HCT116 (cell line): ENCODE results near the gene CACNB2. TPM values are rescaled to one million over a fixed set of nuclear protein-coding genes. Genes with fewer than 3 reads are reported as not detected.

Experiments
- ATAC-seq: fragments of 200-7000 bp; cut with Tn5 transposase; 2 replicates; pipeline ENCODE4 v1.9.1; 2020; ENCODE audit warnings: mild to moderate bottlenecking, moderate library complexity
- BruUV-seq: library from RNA; stranded (reverse); fragments of 400-500 nt; replicated peaks from 2 replicates; lab custom pipeline; 2021; lab: Mats Ljungman, UMichigan
- CTCF ChIA-PET: fragments of 300-600 bp; sonication (Branson Sonifier 250); formaldehyde crosslinking; loops from one replicate; lab custom pipeline; 2021; ENCODE audit warnings: antibody characterized with exemption; lab: Charles Lee
- POLR2A ChIA-PET: fragments of 300-600, 350-600 bp; sonication (Branson Sonifier 250); formaldehyde crosslinking; loops from one replicate; lab custom pipeline; 2021; ENCODE audit warnings: antibody characterized with exemption; lab: Charles Lee
- RAD21 ChIA-PET, 2 experiments: fragments of 300-600 bp; sonication (Branson Sonifier 250); formaldehyde crosslinking; loops; one replicate each; lab custom pipeline; 2023; ENCODE audit warnings: low total read pairs in 2 of 2; ENCODE audit not compliant: uncharacterized antibody in 2 of 2, unreplicated experiment in 2 of 2, low non-redundant PET in 1 of 2; lab: Charles Lee
- DNase-seq: peaks from one replicate; pipeline ENCODE4 v3.0.0-alpha.2; 2010; ENCODE audit warnings: low read depth, low spot score
- H2AFZ ChIP-seq: fragments of 200-600 bp; shearing (Covaris generic), sonication (generic); 2 replicates; pipeline ENCODE4 v1.6.1; 2017; ENCODE audit warnings: low read depth, mixed run types, mixed read lengths, antibody characterized with exemption, low read length; ENCODE audit not compliant: poor library complexity, severe bottlenecking
- H3K27ac ChIP-seq: 2 replicates; pipeline ENCODE4 v1.5.1; 2012; ENCODE audit warnings: low read depth, low read length
- H3K27me3 ChIP-seq: fragments of 200-600 bp; sonication (generic); 2 replicates; pipeline ENCODE4 v1.6.1; 2016; ENCODE audit warnings: mixed run types, low read length, mixed read lengths; ENCODE audit not compliant: insufficient read depth
- H3K36me3 ChIP-seq, 2 experiments: fragments of 200-500 bp in 1 of 2; fragments of 200-600 bp in 1 of 2; sonication (Bioruptor generic) in 1 of 2; sonication (generic) in 1 of 2; 2 replicates each; pipeline versions ENCODE4 v1.5.1 to v1.6.1; 2014 to 2016; ENCODE audit warnings: low read length in 2 of 2, inconsistent platforms in 1 of 2, mixed read lengths in 1 of 2, mixed run types in 1 of 2; ENCODE audit not compliant: insufficient read depth in 2 of 2, control insufficient read depth in 1 of 2
- H3K4me1 ChIP-seq, 2 experiments: fragments of 200-600 bp in 1 of 2; sonication (generic) in 1 of 2; 2 replicates each; pipeline versions ENCODE4 v1.5.1 to v1.6.1; 2012 to 2017; ENCODE audit warnings: low read length in 2 of 2, inconsistent platforms in 1 of 2, mild to moderate bottlenecking in 1 of 2, mixed read lengths in 1 of 2, mixed run types in 1 of 2, moderate library complexity in 1 of 2; ENCODE audit not compliant: insufficient read depth in 2 of 2, control insufficient read depth in 1 of 2
- H3K4me2 ChIP-seq: fragments of 200-600 bp; sonication (generic); 2 replicates; pipeline ENCODE4 v1.6.1; 2017; ENCODE audit warnings: mixed run types, low read length, mixed read lengths
- H3K4me3 ChIP-seq, 2 experiments: fragments of 200-600 bp in 1 of 2; sonication (generic) in 1 of 2; replicated peaks in 1 of 2; 2 replicates each; pipeline ENCODE4 v1.5.1; 2011 to 2016; ENCODE audit warnings: low read length in 2 of 2, control low read depth in 1 of 2, low read depth in 1 of 2, mild to moderate bottlenecking in 1 of 2, mixed read lengths in 1 of 2, mixed run types in 1 of 2
- H3K79me2 ChIP-seq: fragments of 200-600 bp; sonication (generic); 2 replicates; pipeline ENCODE4 v1.6.1; 2017; ENCODE audit warnings: mild to moderate bottlenecking, mixed run types, low read length, moderate library complexity, mixed read lengths; ENCODE audit not compliant: insufficient read depth
- H3K9ac ChIP-seq: fragments of 200-600 bp; sonication (generic); 2 replicates; pipeline ENCODE4 v1.6.1; 2016; ENCODE audit warnings: low read length, mixed read lengths
- H3K9me2 ChIP-seq: fragments of 200-600 bp; sonication (generic), shearing (Covaris generic); 2 replicates; pipeline ENCODE4 v1.6.1; 2017; ENCODE audit warnings: mixed run types, mild to moderate bottlenecking, moderate library complexity; ENCODE audit not compliant: insufficient read depth
- H3K9me3 ChIP-seq, 2 experiments: fragments of 200-500 bp in 1 of 2; fragments of 200-600 bp in 1 of 2; sonication (Bioruptor generic) in 1 of 2; sonication (generic) in 1 of 2; 2 replicates each; pipeline ENCODE4 v1.6.1; 2014 to 2017; ENCODE audit warnings: low read length in 2 of 2, mixed read lengths in 2 of 2, inconsistent platforms in 1 of 2, low read depth in 1 of 2, mild to moderate bottlenecking in 1 of 2, mixed run types in 1 of 2, moderate library complexity in 1 of 2; ENCODE audit not compliant: control insufficient read depth in 1 of 2, insufficient read depth in 1 of 2
- H4K20me1 ChIP-seq: fragments of 200-600 bp; sonication (generic), shearing (Covaris generic); 2 replicates; pipeline ENCODE4 v1.6.1; 2017; ENCODE audit warnings: mixed run types, mild to moderate bottlenecking, moderate library complexity; ENCODE audit not compliant: insufficient read depth
- ATF3 ChIP-seq: IDR thresholded peaks from 2 replicates; pipeline ENCODE4 v1.6.1; 2012
- CBX3 ChIP-seq: IDR thresholded peaks from 2 replicates; pipeline ENCODE4 v1.6.1; 2012; ENCODE audit warnings: low read depth
- EGR1 ChIP-seq: IDR thresholded peaks from 2 replicates; pipeline ENCODE4 v1.6.1; 2012; ENCODE audit warnings: low read depth
- ELF1 ChIP-seq: IDR thresholded peaks from 2 replicates; pipeline ENCODE4 v1.6.1; 2012; ENCODE audit warnings: low read depth, borderline replicate concordance
- EZH2phosphoT487 ChIP-seq: fragments of 200-600 bp; IDR thresholded peaks from 2 replicates; pipeline ENCODE4 v1.6.1; 2018; ENCODE audit warnings: antibody characterized with exemption, borderline replicate concordance
- FOSL1 ChIP-seq: IDR thresholded peaks from 2 replicates; pipeline ENCODE4 v1.6.1; 2012; ENCODE audit warnings: low read depth
- POLR2AphosphoS5 ChIP-seq: IDR thresholded peaks from 2 replicates; pipeline ENCODE4 v1.6.1; 2011; ENCODE audit warnings: mild to moderate bottlenecking, low read depth, low read length, moderate library complexity
- SIN3A ChIP-seq: IDR thresholded peaks from 2 replicates; pipeline ENCODE4 v1.6.1; 2012; ENCODE audit warnings: low read depth
- ZBTB33 ChIP-seq: IDR thresholded peaks from 2 replicates; pipeline ENCODE4 v1.6.1; 2011; ENCODE audit warnings: mild to moderate bottlenecking, low read length, moderate library complexity; ENCODE audit not compliant: insufficient replicate concordance; ENCODE audit errors: extremely low read depth
- intact Hi-C: fragments of 100-400 bp; cut with micrococcal nuclease; formaldehyde crosslinking; loops from 2 replicates; pipeline ENCODE4 v1.10.0; 2022
- total RNA-seq: library from RNA; stranded (reverse); gene quantifications from one replicate; pipeline ENCODE4 v1.2.1, GENCODE V29; 2021; ENCODE audit not compliant: unreplicated experiment

The CACNB2 gene
- total RNA-seq, 1 experiment from 2014 or later: 0.71 TPM

- POLR2A ChIA-PET: no interaction called here
- CTCF ChIA-PET: no interaction called here
- no peaks in the 10 kb centered on the region for H3K79me2 ChIP-seq
Measured at GRCh38 chr10:18533896-18534295, 393.7 kb downstream of the CACNB2 start.

More at GRCh38 chr10:18533896-18534295, 393.7 kb downstream of the CACNB2 start:
- TF ChIP-seq ATF3 (no peak), EZH2phosphoT487 (no peak), CBX3 (no peak), FOSL1 (no peak), ELF1 (no peak), SIN3A (no peak), ZBTB33 (no peak), POLR2AphosphoS5 (no peak), EGR1 (no peak)
- H3K9me2 ChIP-seq: no peaks in the 10 kb centered on the region
- H3K27ac ChIP-seq: no peak overlapping the region
- no peak overlapping the region for H3K4me3 ChIP-seq
- H4K20me1 ChIP-seq: no peaks in the 10 kb centered on the region
- H2AFZ ChIP-seq: no peak overlapping the region
- no peak overlapping the region for H3K4me2 ChIP-seq
- ATAC-seq (no peak), DNase-seq (no peak)
- H3K9me3 ChIP-seq: no peaks in the 10 kb centered on the region
- no TSS peak for BruUV-seq
- no peaks in the 10 kb centered on the region for H3K27me3 ChIP-seq
- intact Hi-C loops: no loop called here
- no peaks in the 10 kb centered on the region for H3K4me1 ChIP-seq
- H3K36me3 ChIP-seq: no peaks in the 10 kb centered on the region; a peak in 1 of 4 replicates
- RAD21 ChIA-PET: no interaction called here
- no peak overlapping the region for H3K9ac ChIP-seq
